Measurements from ENCODE around the gene GOLGA6L2. TPM values are rescaled to one million over a fixed set of nuclear protein-coding genes. Genes with fewer than 3 reads are reported as not detected.
"Not testable (repeated sequence)": the region's sequence is repeated elsewhere in the genome, so short reads cannot be mapped to it uniquely, and the experiment has no call there.

Gene GOLGA6L2
- polyA plus RNA-seq, 4 donors, result not detected

DNA sequence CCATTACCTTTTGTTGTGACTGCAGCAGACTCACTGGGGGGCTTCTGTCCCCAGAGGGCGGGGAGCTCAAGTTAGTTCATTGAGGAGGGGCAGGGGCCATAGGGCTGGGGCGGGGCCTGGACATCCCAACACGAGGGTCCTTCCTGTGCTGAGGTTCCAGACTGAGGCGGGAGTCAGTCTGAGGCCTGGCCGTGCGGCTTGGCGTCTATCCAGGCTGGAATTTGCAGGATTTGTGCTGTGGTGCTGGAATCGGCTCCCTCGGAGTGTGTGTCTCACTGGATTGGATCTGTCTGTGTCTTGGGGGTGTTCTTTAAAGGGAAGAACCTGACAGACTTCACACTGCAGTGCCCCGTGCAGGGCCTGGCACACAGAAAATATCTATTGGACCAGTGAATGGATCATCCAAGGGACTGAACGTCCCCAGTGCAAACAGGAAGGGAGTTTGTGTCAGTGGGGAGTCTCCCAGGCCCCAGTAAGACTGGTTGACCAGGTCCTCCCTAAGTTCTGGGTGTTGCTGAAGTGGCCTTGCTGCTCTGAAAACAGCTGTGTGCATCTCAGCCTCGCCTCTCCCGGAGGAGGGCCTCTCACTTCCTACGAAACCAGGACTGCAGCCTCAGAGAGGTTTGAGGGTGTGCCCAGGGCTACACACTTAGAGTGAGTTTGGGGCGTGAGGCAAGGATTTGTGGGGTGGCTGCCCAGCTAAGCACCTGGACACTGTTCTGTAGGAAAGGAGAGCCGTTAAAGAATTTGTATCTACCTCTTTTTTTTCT, 26.1 kb downstream of the GOLGA6L2 start:
- H3K36me3 ChIP-seq (ENCODE audit: control insufficient read depth in 3 of 3, insufficient read depth in 2 of 3, low read depth in 1 of 3, low read length in 3 of 3), result no peaks in the 10 kb centered on the region
- no peaks in the 10 kb centered on the region for H3K4me1 ChIP-seq (ENCODE audit: control insufficient read depth in 3 of 3, insufficient read depth in 2 of 3, low read depth in 1 of 3, low read length in 2 of 3)
- FAIRE-seq (no peak), DNase-seq (no peak)
- no peaks in the 10 kb centered on the region for H3K9me3 ChIP-seq (ENCODE audit: control insufficient read depth in 2 of 2, insufficient read depth in 1 of 2, low read depth in 1 of 2, low read length in 1 of 2)
- peaks cover 0 to 2% (median 0%) of the 10 kb centered on the region in 3 donors for H3K27me3 ChIP-seq (ENCODE audit: control insufficient read depth in 3 of 3, insufficient read depth in 3 of 3, low read length in 3 of 3)
- H3K27ac ChIP-seq (ENCODE audit: low read depth in 1 of 3, low read length in 2 of 3), result peak overlapping the region in 1 of 3 donors; percentile 29
- 49 to 64% (median 63%) methylated on average over 16 of the region's 16 CpGs for WGBS, 3 donors
- H3K4me3 ChIP-seq (ENCODE audit: low read depth in 1 of 3, low read length in 3 of 3), result no peak overlapping the region

DNA sequence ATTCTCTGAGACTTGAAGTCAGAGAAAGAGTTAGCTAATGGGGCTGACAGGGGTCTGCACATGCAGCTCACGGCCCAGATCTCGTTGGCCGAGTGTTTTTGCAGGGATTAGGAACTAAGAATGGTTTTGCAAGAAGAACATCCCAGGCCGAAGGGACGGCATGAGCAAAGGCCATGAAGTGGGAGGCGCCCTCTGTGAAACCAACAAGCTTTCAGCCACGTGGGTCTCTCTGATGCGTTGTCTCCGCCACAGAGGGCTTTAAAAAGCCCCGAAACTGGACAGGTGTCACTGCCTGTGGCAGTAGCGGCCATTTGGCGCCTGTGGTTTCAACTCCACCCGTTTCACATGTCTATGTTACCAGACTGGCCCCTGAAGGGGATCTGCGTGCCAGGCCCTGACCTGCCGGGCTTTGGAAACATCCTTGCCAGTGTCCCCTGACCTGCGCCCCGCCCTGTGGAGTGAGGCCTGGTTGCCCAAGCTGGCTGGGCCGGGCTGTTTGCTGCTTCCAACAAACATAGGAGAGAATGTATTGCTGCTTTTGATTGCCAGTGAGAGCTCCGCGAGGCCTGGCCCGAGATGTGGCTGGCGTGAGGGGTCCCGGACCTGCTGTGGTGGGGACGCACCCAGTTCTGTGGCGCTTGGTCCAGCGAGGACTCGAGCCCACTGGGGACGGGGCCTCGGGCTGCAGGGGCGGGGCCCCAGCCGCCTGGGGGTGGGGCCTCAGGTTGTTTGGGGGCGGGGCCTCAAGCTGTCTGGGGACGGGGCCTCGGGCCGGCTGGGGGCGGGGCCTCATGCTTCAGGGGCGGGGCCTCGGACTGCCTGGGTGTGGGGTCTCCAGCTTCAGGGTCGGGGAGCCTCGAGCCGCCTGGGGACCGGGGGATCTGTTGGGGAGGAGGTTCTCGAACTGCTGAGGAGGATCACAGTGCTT, 30.4 kb downstream of the GOLGA6L2 start:
- no peak for FAIRE-seq
- no peak for DNase-seq
- Histone ChIP-seq H3K27ac (ENCODE audit: low read depth in 1 of 3, low read length in 2 of 3) (peak overlapping the region in 1 of 3 donors; percentile 45), H3K9me3 (ENCODE audit: control insufficient read depth in 2 of 2, insufficient read depth in 1 of 2, low read depth in 1 of 2, low read length in 1 of 2) (no peaks in the 10 kb centered on the region), H3K4me1 (ENCODE audit: control insufficient read depth in 3 of 3, insufficient read depth in 2 of 3, low read depth in 1 of 3, low read length in 2 of 3) (no peaks in the 10 kb centered on the region), H3K36me3 (ENCODE audit: control insufficient read depth in 3 of 3, insufficient read depth in 2 of 3, low read depth in 1 of 3, low read length in 3 of 3) (no peaks in the 10 kb centered on the region), H3K27me3 (ENCODE audit: control insufficient read depth in 3 of 3, insufficient read depth in 3 of 3, low read length in 3 of 3) (no peaks in the 10 kb centered on the region), H3K4me3 (ENCODE audit: low read depth in 1 of 3, low read length in 3 of 3) (no peak overlapping the region)
- 81 to 85% (median 83%) methylated on average over 33 to 43 of the region's 43 CpGs for WGBS, 3 donors

DNA sequence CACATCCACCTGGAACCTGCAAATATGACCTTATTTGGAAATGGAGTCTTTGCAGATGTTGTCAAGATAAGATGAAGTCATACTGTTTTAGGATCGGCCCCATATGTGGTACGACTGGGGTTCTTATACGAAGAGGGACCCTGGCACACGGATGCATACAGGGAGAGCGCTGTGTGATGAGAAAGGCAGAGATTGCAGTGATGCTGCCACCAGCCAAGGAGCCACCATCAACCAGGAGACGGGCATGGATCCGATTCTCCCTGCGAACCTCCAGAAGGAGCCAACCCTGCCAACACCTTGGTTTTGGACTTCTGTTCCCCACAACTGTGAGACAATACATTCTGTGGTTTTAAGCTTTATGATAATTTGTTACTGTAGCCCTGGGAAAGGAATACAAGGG, 31.2 kb downstream of the GOLGA6L2 start:
- not testable (repeated sequence) for DNase-seq; H3K27ac ChIP-seq (ENCODE audit: low read depth in 1 of 3, low read length in 2 of 3); FAIRE-seq; H3K27me3 ChIP-seq (ENCODE audit: control insufficient read depth in 3 of 3, insufficient read depth in 3 of 3, low read length in 3 of 3); H3K36me3 ChIP-seq (ENCODE audit: control insufficient read depth in 3 of 3, insufficient read depth in 2 of 3, low read depth in 1 of 3, low read length in 3 of 3); H3K4me3 ChIP-seq (ENCODE audit: low read depth in 1 of 3, low read length in 3 of 3); H3K9me3 ChIP-seq (ENCODE audit: control insufficient read depth in 2 of 2, insufficient read depth in 1 of 2, low read depth in 1 of 2, low read length in 1 of 2); H3K4me1 ChIP-seq (ENCODE audit: control insufficient read depth in 3 of 3, insufficient read depth in 2 of 3, low read depth in 1 of 3, low read length in 2 of 3)
- 93 to 94% (median 93%) methylated on average over 8 of the region's 8 CpGs for WGBS, 3 donors

DNA sequence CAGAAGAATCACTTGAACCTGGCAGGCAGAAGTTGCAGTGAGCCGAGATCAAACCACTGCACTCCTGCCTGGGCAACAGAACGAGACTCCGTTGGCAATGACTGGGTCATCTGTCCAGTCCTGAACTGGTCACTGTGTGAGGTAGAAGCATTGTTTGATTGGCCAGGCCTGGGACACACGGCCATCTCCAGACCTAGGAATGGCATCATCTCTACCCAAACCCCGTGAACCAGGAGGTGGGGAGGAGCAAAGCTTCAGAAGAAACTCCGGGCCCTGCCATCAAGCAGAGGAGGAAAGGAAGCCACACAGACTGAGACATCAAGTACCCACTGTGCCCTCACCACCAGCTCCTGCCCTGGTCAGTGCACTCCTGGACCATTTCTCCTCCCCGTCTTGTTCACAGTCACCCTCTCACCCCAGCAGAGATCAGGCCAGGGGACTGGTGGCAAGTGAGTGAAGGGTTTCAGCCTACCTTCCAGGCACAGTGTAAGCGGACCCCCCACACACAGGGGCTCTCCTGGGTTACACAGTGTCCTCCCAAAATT, 31.6 kb downstream of the GOLGA6L2 start:
- no peaks in the 10 kb centered on the region for H3K4me1 ChIP-seq (ENCODE audit: control insufficient read depth in 3 of 3, insufficient read depth in 2 of 3, low read depth in 1 of 3, low read length in 2 of 3)
- DNase-seq, result no peak
- H3K9me3 ChIP-seq (ENCODE audit: control insufficient read depth in 2 of 2, insufficient read depth in 1 of 2, low read depth in 1 of 2, low read length in 1 of 2), result no peaks in the 10 kb centered on the region
- H3K4me3 ChIP-seq (ENCODE audit: low read depth in 1 of 3, low read length in 3 of 3), result no peak overlapping the region
- H3K36me3 ChIP-seq (ENCODE audit: control insufficient read depth in 3 of 3, insufficient read depth in 2 of 3, low read depth in 1 of 3, low read length in 3 of 3), result no peaks in the 10 kb centered on the region
- FAIRE-seq, result no peak
- H3K27me3 ChIP-seq (ENCODE audit: control insufficient read depth in 3 of 3, insufficient read depth in 3 of 3, low read length in 3 of 3), result no peaks in the 10 kb centered on the region
- 77 to 89% (median 80%) methylated on average over 8 of the region's 8 CpGs for WGBS, 3 donors
- H3K27ac ChIP-seq (ENCODE audit: low read depth in 1 of 3, low read length in 2 of 3), result no peak overlapping the region

DNA sequence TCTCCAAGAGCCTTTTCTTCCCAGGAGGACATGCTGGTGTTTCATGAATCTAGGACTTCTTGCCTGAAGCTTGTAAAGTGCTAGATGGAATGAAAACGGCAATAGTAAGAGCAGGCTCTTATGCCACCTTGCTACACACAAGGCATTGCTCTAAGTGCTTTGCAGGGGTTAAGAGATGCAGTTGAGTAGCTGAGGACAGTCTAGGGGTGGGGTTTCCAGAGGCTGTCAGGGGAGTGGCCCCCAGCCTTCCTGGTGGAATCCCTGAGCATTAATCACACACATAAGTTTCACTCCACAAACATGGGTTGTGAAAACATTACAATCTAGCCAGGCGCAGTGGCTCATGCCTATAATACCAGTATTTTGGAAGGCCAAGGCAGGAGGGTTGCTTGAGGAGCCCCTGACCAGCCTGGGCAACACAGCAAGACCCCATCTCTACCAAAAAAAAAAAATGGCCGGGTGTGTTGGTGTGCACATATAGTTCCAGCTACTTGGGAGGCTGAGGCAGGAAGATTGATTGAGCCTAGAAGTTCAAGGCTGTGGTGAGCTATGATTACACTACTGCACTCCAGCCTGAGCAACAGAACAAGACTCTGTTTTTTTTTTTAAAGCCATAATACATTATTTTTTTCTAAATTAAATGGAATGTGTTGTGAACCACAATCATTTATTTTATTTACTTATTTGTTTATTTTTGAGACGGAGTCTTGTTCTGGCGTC, 34.0 kb downstream of the GOLGA6L2 start:
- not testable (repeated sequence) for H3K27me3 ChIP-seq (ENCODE audit: control insufficient read depth in 3 of 3, insufficient read depth in 3 of 3, low read length in 3 of 3); H3K27ac ChIP-seq (ENCODE audit: low read depth in 1 of 3, low read length in 2 of 3); H3K4me1 ChIP-seq (ENCODE audit: control insufficient read depth in 3 of 3, insufficient read depth in 2 of 3, low read depth in 1 of 3, low read length in 2 of 3); DNase-seq; H3K4me3 ChIP-seq (ENCODE audit: low read depth in 1 of 3, low read length in 3 of 3); H3K9me3 ChIP-seq (ENCODE audit: control insufficient read depth in 2 of 2, insufficient read depth in 1 of 2, low read depth in 1 of 2, low read length in 1 of 2); H3K36me3 ChIP-seq (ENCODE audit: control insufficient read depth in 3 of 3, insufficient read depth in 2 of 3, low read depth in 1 of 3, low read length in 3 of 3); FAIRE-seq
- WGBS, 3 donors, result 74 to 82% (median 76%) methylated on average over 5 of the region's 5 CpGs

DNA sequence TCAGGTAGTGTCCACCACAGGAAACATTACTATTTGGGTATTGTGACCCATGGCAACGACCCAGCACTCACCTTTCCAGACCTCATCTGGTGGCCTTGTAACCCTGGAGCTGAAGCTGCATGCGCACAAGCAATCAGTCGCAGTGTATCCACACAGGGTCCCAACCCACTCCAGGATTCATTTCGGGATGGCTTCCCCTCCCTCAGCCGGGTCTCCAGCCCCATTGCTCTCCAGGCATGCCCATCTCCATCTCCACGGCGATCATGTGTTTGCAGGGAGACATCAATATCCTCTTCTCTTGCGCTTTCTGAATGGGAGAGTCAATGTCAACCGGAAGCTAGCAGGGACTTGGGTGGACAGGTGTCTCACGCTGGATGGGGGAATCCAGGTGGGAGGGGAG, 35.2 kb downstream of the GOLGA6L2 start:
- Histone ChIP-seq H3K27me3 (ENCODE audit: control insufficient read depth in 3 of 3, insufficient read depth in 3 of 3, low read length in 3 of 3) (no peaks in the 10 kb centered on the region), H3K4me1 (ENCODE audit: control insufficient read depth in 3 of 3, insufficient read depth in 2 of 3, low read depth in 1 of 3, low read length in 2 of 3) (no peaks in the 10 kb centered on the region), H3K4me3 (ENCODE audit: low read depth in 1 of 3, low read length in 3 of 3) (no peak overlapping the region), H3K27ac (ENCODE audit: low read depth in 1 of 3, low read length in 2 of 3) (no peak overlapping the region), H3K9me3 (ENCODE audit: control insufficient read depth in 2 of 2, insufficient read depth in 1 of 2, low read depth in 1 of 2, low read length in 1 of 2) (no peaks in the 10 kb centered on the region), H3K36me3 (ENCODE audit: control insufficient read depth in 3 of 3, insufficient read depth in 2 of 3, low read depth in 1 of 3, low read length in 3 of 3) (no peaks in the 10 kb centered on the region)
- DNase-seq, result no peak
- FAIRE-seq, result no peak
- WGBS, 3 donors, result 76 to 82% (median 79%) methylated on average over 10 of the region's 10 CpGs

DNA sequence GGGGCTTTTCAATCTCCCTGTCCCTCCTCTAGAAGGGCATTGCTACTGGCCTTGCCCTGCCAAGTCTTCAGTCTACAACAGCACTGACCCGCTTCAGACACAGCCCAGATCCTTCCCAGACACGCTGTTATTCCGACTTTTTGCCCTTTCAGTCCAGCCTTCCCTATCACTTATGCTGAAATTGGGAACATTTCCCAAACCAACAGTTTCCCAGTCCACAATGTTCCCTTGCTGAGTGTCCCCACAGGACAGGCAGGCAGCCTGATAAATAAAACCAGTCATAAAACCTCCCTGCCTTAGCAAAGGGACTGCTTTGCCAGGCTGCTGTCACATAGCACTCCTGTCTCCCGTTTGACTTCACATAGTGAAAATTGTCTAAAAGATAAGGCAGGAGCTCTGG, 43.5 kb downstream of the GOLGA6L2 start:
- no peaks in the 10 kb centered on the region for H3K27me3 ChIP-seq (ENCODE audit: control insufficient read depth in 3 of 3, insufficient read depth in 3 of 3, low read length in 3 of 3)
- FAIRE-seq (no peak), DNase-seq (no peak)
- H3K4me3 ChIP-seq (ENCODE audit: low read depth in 1 of 3, low read length in 3 of 3), result no peak overlapping the region
- peaks cover 0 to 6% of the 10 kb centered on the region in 2 donors for H3K9me3 ChIP-seq (ENCODE audit: control insufficient read depth in 2 of 2, insufficient read depth in 1 of 2, low read depth in 1 of 2, low read length in 1 of 2)
- no peak overlapping the region for H3K27ac ChIP-seq (ENCODE audit: low read depth in 1 of 3, low read length in 2 of 3)
- H3K36me3 ChIP-seq (ENCODE audit: control insufficient read depth in 3 of 3, insufficient read depth in 2 of 3, low read depth in 1 of 3, low read length in 3 of 3), result no peaks in the 10 kb centered on the region
- 67 to 72% (median 68%) methylated on average over 4 of the region's 4 CpGs for WGBS, 3 donors
- no peaks in the 10 kb centered on the region for H3K4me1 ChIP-seq (ENCODE audit: control insufficient read depth in 3 of 3, insufficient read depth in 2 of 3, low read depth in 1 of 3, low read length in 2 of 3)

DNA sequence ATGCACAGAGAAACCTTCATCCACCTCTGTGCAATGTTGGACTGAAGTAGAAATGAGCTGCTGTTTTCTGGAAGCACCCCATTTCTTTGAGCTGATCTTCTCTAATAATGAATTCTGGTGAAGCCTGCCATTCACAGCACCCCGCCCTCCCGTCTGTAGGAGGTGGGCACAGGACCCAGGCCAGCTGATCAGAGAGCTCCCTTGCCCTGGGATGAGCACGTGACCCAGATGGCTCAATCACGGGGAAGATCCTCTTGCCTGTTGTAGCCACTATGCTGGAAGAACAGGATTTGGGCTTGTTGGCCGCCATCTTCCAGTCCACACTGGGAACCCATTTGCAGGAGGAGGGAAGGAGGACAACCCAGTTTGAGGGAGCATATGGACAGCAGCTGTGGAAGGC, 44.5 kb downstream of the GOLGA6L2 start:
- no peak for DNase-seq
- FAIRE-seq, result no peak
- Histone ChIP-seq H3K9me3 (ENCODE audit: control insufficient read depth in 2 of 2, insufficient read depth in 1 of 2, low read depth in 1 of 2, low read length in 1 of 2) (peaks cover 0 to 8% of the 10 kb centered on the region in 2 donors), H3K27ac (ENCODE audit: low read depth in 1 of 3, low read length in 2 of 3) (no peak overlapping the region), H3K36me3 (ENCODE audit: control insufficient read depth in 3 of 3, insufficient read depth in 2 of 3, low read depth in 1 of 3, low read length in 3 of 3) (no peaks in the 10 kb centered on the region), H3K4me1 (ENCODE audit: control insufficient read depth in 3 of 3, insufficient read depth in 2 of 3, low read depth in 1 of 3, low read length in 2 of 3) (no peaks in the 10 kb centered on the region), H3K4me3 (ENCODE audit: low read depth in 1 of 3, low read length in 3 of 3) (no peak overlapping the region), H3K27me3 (ENCODE audit: control insufficient read depth in 3 of 3, insufficient read depth in 3 of 3, low read length in 3 of 3) (no peaks in the 10 kb centered on the region)
- WGBS, 3 donors, result 55 to 75% (median 67%) methylated on average over 5 of the region's 5 CpGs
